GOT3 (cell line): ENCODE data around the gene ANKS1A.

ENCODE experiments used
- DNase-seq: peaks from one replicate; lab custom pipeline; 2025; ENCODE audit warnings: mixed read lengths; lab: John Stamatoyannopoulos, UW

The ANKS1A gene

GRCh38 chr6:35055891-35056290, 166.8 kb downstream of the ANKS1A start:
- DNase-seq = no peak

GRCh38 chr6:35056952-35057351, 167.9 kb downstream of the ANKS1A start:
- no peak for DNase-seq

- no peak for DNase-seq
These were observed 168.6 kb downstream of the ANKS1A start for GRCh38 chr6:35057449-35058357.

- DNase-seq = no peak
These were observed 169.3 kb downstream of the ANKS1A start for GRCh38 chr6:35058358-35058675.

GRCh38 chr6:35058865-35059522, 169.9 kb downstream of the ANKS1A start:
- DNase-seq = no peak

- DNase-seq = no peak
These were observed 170.7 kb downstream of the ANKS1A start for GRCh38 chr6:35059596-35060345.

- no peak for DNase-seq
These were observed 172.1 kb downstream of the ANKS1A start for GRCh38 chr6:35061102-35061615.

- DNase-seq = no peak
These were observed 172.8 kb downstream of the ANKS1A start for GRCh38 chr6:35061651-35062410.

GRCh38 chr6:35062676-35063574, 173.9 kb downstream of the ANKS1A start:
- no peak for DNase-seq

GRCh38 chr6:35063701-35064280, 174.7 kb downstream of the ANKS1A start:
- no peak for DNase-seq

- DNase-seq = no peak
These were observed 175.2 kb downstream of the ANKS1A start for GRCh38 chr6:35064290-35064689.

- DNase-seq = no peak
These were observed 175.8 kb downstream of the ANKS1A start for GRCh38 chr6:35064757-35065440.

GRCh38 chr6:35065441-35065800, 176.4 kb downstream of the ANKS1A start:
- DNase-seq = no peak

GRCh38 chr6:35065870-35066269, 176.8 kb downstream of the ANKS1A start:
- no peak for DNase-seq

GRCh38 chr6:35067234-35067633, 178.2 kb downstream of the ANKS1A start:
- no peak for DNase-seq

GRCh38 chr6:35068206-35068605, 179.2 kb downstream of the ANKS1A start:
- DNase-seq = no peak

GRCh38 chr6:35068644-35069043, 179.6 kb downstream of the ANKS1A start:
- DNase-seq = no peak

GRCh38 chr6:35069262-35069661, 180.2 kb downstream of the ANKS1A start:
- DNase-seq = no peak

GRCh38 chr6:35070111-35070510, 181.1 kb downstream of the ANKS1A start:
- no peak for DNase-seq
